HPDE6-E6E7 (cell line): ENCODE data around the gene KCNJ8.
"Not testable (repeated sequence)": the region's sequence is repeated elsewhere in the genome, so short reads cannot be mapped to it uniquely, and the experiment has no call there.

Source experiments
- DNase-seq: peaks from one replicate; pipeline ENCODE4 v3.0.0; 2011; ENCODE audit warnings: missing footprints; ENCODE audit errors: extremely low spot score

KCNJ8 gene

GRCh38 chr12:21786041-21786531 lies 11.6 kb upstream of the KCNJ8 start:
- no peak for DNase-seq

- DNase-seq = not testable (repeated sequence)
Observed at GRCh38 chr12:21782723-21783122, 8.2 kb upstream of the KCNJ8 start.

DNA sequence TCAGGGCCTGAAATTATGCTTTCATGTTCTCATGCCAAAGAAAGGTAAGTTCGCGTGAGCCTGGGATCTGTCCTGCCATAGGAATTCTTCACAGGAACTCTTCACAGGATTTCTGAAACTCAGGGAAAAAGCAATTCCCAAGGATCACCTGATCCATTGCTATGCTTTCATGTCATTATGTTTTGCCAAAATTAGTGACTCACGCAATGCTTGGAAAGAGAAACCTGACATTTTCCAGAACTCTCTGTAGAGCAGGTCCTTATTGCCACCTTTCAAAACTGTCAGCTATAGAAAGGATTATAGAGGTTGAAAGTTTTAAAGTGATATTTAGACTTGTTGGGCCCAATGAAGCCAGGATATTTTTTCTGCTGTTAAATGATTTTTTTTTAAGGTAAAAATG lies 6.3 kb upstream of the KCNJ8 start:
- DNase-seq = no peak

DNA sequence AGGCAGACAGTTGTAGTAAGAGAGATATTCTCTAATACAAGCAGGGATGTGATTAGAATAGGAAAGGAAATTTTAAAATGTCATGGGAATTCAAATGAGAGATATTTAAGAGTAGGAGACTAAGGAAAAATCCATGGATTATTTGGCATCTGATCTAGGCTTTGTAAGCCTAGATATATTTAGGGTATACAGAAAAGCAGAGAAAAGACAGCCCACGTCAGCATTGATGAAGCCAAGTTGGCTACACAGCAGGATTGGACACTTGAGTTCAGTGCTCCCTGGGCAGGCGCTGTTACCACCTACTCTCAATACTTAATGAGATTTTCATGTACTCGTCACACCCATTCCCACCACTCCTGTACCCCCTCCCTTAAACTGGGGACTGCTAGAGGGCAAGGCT lies 1.7 kb upstream of the KCNJ8 start:
- no peak for DNase-seq

DNA sequence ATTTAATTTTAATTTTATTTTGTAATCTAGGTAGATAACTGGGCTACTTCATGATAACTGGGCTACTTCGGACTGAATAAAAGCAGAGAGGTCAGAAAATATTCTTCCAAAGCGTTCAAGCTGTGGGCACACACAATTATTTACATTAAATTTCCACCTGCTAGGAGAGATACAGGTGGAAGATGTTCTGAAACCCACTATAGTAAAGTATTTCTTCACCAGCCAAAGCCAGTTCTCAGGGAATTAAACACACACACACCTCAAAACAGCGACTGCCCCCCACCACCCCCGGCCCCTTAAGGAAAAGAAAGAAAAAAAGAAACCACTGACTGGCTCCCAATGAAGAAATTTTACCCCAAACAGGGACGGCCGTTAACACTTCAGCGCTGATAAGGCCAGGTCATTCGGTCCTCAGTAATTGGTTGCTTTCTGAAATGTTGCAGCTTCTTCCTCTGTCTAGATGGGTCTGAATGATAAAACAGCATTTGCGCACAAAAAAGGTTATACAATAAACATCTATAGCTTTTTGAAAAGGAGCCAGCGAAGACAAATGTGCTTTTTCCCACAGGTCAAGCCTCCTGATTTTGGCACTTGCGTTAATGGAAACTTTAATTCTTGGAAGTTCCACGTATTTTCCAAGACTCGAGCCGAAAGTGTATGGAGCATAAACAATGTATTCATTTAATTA lies 771 bp upstream of the KCNJ8 start:
- no peak for DNase-seq

DNA sequence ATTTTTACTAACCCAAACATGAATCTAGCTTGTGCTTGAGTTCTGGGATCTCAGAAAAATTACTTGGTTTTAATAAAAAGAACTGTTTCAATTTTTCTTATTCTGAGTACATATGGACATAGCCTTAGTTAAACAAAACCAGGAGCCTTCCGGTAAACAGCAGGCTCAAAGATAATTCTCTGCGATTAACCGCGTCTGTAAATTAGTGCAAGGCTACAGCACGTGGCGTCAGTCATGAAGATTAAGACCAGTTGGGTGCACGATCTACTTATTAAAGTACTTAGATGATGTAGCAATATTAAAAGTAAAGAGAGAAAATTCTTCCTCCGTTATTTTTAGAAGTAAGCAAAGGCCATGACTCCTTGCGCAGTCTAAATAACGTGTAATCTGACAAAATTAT lies 700 bp downstream of the KCNJ8 start:
- DNase-seq = no peak

DNA sequence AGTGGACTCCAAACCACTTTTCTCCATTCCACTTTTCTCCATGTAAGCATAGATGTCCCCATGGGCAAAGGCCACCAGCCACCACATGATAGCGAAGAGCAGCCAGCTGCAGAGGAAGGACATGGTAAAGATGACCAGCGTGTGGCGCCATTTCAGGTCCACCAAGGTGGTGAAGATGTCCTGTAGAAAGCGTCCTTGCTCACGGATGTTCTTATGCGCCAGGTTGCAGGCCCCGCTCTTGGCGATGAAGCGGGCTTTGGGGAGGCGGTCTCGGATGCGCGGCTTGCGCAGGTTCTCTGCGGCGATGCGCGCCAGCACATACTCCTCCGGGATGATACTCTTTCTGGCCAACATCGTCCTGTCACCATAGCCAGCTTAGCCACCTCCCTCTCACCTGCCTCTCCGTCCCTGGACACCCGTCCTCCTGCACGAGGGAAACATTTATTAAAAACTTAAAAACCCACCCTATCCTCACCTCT lies 1.2 kb downstream of the KCNJ8 start:
- no peak for DNase-seq

DNA sequence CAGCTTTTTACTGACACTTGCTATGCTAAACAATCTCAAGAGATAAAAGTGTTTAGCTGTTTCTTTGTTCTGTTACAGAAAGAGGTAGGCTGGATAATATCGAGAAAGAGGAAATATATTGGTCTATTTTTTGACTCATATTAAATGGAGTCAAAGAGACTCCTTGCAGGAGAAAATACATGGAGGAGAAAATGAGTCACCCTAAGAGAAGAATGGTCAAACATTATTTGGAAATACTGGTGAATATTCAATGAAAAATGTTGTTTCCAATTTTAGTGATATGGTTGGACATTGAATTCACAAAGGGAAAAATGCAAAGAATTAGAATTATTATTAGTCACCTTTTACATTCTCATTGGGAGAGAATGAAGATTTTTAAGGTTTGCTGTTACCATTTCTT lies 3.2 kb downstream of the KCNJ8 start:
- DNase-seq = no peak

GRCh38 chr12:21769307-21769706 lies 5.2 kb downstream of the KCNJ8 start:
- DNase-seq = no peak

GRCh38 chr12:21766403-21766802 lies 8.1 kb downstream of the KCNJ8 start:
- no peak for DNase-seq

DNA sequence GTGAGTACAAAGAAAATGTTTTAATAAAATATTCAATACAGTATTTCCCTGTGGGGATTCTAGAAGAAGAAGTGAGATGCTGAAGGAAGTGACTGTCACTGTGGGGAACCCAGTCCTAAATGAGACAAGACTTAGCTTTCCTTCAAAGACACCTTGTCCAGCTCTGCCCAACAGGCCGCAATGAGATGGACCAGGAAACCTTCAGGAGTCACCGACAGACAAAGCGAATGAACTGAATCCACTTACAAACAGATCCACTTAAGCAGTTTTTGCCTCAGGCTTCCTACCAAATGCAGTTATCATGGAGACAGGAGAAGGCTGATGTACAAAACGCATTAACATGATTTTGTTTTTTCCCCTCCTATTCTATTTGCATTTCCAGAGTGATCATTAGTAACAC lies 9.6 kb downstream of the KCNJ8 start:
- DNase-seq = no peak

- DNase-seq = no peak
Observed at GRCh38 chr12:21764065-21764464, 10.4 kb downstream of the KCNJ8 start.

DNA sequence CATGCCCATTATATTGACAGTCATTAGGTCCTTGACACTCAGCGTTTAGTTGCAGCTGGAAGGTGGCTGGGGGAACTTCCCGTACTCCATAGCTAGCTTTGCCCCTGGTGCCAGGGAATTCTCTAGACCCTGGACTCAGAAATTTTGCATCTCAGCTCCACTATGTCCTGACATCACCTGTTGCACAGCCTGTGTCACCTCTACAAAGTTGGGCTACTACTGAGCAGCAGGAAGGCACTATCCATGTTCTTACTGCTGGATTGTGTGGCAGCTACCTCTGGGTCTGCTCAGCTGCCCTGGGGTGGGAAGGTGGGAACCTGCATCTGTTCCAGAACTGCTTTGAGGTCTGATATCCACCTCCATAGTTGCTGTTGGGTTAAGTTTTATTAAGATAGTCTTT lies 11.0 kb downstream of the KCNJ8 start:
- no peak for DNase-seq

DNA sequence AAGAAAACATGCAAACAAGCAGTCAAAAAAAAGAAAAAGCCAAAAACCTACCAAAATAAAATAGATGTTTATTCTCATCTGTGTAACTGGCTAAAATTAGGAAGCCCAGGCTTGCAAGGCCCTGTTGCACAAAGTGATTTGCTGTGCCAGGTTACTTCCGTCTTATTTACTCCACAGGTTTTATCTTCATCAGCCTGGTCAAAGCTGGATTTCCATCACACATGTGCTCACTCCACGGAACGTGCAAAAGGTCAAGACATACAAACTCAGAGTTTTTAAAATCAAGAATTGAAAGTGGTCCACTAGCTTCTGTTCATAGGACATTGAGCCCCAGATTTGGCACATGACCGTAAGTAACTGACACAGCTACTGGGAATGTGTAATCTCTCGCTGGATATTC lies 14.8 kb downstream of the KCNJ8 start:
- no peak for DNase-seq

GRCh38 chr12:21757735-21758134 lies 16.8 kb downstream of the KCNJ8 start:
- DNase-seq = no peak

- no peak for DNase-seq
Observed at GRCh38 chr12:21756699-21757098, 17.8 kb downstream of the KCNJ8 start.

GRCh38 chr12:21751517-21751916 lies 23.0 kb downstream of the KCNJ8 start:
- no peak for DNase-seq

GRCh38 chr12:21745258-21745657 lies 29.2 kb downstream of the KCNJ8 start:
- DNase-seq = no peak

GRCh38 chr12:21731144-21731543 lies 43.4 kb downstream of the KCNJ8 start:
- no peak for DNase-seq

- no peak for DNase-seq
Observed at GRCh38 chr12:21725731-21726130, 48.8 kb downstream of the KCNJ8 start.

DNA sequence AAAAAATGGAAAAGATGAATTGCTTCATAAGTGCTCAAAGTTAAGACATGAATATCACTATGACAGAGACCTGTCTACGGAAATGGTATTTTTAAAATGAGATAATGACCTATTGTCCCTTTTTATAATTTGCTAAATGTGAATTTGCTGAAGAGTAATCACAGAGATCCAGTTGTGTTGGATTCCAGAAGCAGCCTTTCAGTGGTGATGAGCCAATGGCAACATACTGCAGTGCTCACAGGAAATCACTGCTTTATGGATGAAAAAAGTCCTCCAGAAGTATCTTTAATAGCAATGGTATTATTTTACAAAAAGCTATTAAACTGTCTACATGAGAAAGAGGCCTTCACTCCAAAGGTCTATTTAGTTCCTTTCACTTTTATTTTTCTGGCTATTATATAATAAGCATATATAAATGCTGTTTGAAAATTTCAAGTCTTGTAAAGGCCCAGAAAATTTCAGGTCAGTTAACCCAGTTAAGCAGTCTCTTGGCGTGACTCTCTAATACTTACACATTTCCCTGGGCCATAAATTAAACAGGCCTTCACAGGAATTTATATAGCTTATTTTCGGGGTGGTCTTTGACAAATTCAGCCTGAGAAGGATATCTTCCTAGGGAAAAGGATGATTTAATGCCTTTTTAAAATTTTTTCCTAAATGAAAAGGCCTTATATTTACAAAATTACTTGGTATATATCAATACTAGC lies 55.4 kb downstream of the KCNJ8 start:
- DNase-seq = no peak

GRCh38 chr12:21718403-21718802 lies 56.1 kb downstream of the KCNJ8 start:
- no peak for DNase-seq

DNA sequence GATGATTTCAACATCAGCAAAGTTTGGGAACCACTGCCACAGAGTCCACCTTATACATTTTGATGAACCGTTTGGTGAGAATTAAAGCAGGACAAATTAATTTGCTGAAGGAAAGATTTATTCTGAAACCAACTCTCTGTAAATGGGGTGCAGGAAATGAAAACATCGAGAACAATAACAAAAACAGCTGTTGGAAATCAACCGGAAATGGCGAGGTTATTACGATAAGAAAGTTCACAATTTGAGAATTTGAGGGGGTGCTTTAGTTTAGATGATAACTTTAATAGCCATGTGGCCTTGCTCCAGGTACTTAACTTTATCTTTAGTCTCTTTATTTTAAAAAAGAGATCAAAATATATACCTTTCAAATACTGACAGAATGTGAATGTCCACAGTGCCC lies 56.7 kb downstream of the KCNJ8 start:
- no peak for DNase-seq
